ENCODE measurements around the gene TINAGL1. TPM values are rescaled to one million over a fixed set of nuclear protein-coding genes. Genes with fewer than 3 reads are reported as not detected.

Gene TINAGL1
- polyA plus RNA-seq, 2 of the 4 experiments (the other 2 are of a cell fraction) = 0.22 to 0.88 TPM

DNA sequence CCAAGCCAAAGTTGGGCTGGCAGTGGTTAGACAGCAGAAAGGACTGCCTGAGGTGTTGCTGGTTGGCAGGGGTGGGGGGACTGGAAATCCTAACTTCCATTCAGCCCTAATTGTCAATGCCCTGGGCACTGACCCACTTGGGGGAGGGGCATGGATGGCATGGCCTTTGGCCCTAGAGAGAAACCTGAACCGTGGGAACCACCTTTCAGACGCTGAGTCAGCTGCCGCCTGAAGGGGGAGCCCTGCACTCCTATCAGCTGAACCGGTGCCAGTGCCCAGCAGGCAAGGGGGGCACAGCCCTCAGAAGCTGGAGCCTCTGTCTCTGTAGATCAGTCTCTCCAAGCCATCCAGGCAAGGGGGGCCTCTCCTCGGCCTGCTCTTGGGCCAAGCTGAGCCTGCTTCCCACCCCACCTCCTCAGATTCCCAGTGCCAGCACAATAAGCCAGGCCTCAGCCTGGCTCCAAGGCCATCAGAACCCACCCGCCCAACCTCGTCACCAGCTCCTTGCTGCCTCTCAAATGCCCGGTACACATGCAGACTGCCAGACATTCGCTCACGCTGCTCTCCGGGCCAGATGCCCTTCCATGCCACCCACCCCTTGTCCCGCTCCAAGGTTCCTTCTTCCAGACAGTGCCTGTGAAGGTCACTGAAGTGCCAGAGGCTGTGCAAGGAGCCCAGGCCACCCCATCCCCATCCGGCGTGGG lies 11.6 kb downstream of the TINAGL1 start (continued):
- TF ChIP-seq, protein P1, sequence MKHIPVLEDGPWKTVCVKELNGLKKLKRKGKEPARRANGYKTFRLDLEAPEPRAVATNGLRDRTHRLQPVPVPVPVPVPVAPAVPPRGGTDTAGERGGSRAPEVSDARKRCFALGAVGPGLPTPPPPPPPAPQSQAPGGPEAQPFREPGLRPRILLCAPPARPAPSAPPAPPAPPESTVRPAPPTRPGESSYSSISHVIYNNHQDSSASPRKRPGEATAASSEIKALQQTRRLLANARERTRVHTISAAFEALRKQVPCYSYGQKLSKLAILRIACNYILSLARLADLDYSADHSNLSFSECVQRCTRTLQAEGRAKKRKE (CRISPR knock-in tag; IDR thresholded peaks at IDR 0.05; ENCODE audit: low read depth) = no peak
- TF ChIP-seq NPAS2 (CRISPR knock-in tag; IDR thresholded peaks at IDR 0.05; ENCODE audit: borderline replicate concordance) = no peak

- DNase-seq (ENCODE audit: low read depth in 1 of 2, low spot score in 1 of 2) = no peak
- H3K27ac ChIP-seq = peak overlapping the region in 1 of 2 experiments; percentile 76; a peak in 2 of 6 replicates
- H3K4me1 ChIP-seq = peaks cover 28% of the 10 kb centered on the region
- WGBS (ENCODE audit: missing lambda C conversion rate) = 86% methylated on average over 18 of the region's 62 CpGs
- H3K4me3 ChIP-seq = no peak overlapping the region
- no peak overlapping the region for H3K4me2 ChIP-seq
- H3K9me3 ChIP-seq = no peaks in the 10 kb centered on the region
- ChIA-PET CTCF (interaction anchor here (1.1 to 15.8 kb wide), 5 partner anchors 9 to 200 kb away, joined by 3 to 252 read pairs (median 13); partner anchors contain the start of gene TINAGL1), POLR2A (no interaction called here)
- TF ChIP-seq NFE2L2 (conservative IDR thresholded peaks at IDR 0.05; ENCODE audit: low read length) (no peak), KDM5A (IDR thresholded peaks at IDR 0.05) (no peak), PBX3 (IDR thresholded peaks at IDR 0.05) (no peak), HOXB13 (CRISPR knock-in tag; IDR thresholded peaks at IDR 0.05; ENCODE audit: low read depth) (no peak), RAD21 (conservative IDR thresholded peaks at IDR 0.05 in 1 of 2, IDR thresholded peaks at IDR 0.05 in 1 of 2) (no peak)
- TF ChIP-seq, protein P1 (CRISPR knock-in tag; IDR thresholded peaks at IDR 0.05; ENCODE audit: low read depth) = peak; percentile 41; the same call in 1 of the 2 replicates
- TF ChIP-seq, protein P2, sequence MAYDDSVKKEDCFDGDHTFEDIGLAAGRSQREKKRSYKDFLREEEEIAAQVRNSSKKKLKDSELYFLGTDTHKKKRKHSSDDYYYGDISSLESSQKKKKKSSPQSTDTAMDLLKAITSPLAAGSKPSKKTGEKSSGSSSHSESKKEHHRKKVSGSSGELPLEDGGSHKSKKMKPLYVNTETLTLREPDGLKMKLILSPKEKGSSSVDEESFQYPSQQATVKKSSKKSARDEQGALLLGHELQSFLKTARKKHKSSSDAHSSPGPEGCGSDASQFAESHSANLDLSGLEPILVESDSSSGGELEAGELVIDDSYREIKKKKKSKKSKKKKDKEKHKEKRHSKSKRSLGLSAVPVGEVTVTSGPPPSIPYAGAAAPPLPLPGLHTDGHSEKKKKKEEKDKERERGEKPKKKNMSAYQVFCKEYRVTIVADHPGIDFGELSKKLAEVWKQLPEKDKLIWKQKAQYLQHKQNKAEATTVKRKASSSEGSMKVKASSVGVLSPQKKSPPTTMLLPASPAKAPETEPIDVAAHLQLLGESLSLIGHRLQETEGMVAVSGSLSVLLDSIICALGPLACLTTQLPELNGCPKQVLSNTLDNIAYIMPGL (CRISPR knock-in tag; IDR thresholded peaks at IDR 0.05; ENCODE audit: borderline replicate concordance) = no peak
- TF ChIP-seq, protein P3, sequence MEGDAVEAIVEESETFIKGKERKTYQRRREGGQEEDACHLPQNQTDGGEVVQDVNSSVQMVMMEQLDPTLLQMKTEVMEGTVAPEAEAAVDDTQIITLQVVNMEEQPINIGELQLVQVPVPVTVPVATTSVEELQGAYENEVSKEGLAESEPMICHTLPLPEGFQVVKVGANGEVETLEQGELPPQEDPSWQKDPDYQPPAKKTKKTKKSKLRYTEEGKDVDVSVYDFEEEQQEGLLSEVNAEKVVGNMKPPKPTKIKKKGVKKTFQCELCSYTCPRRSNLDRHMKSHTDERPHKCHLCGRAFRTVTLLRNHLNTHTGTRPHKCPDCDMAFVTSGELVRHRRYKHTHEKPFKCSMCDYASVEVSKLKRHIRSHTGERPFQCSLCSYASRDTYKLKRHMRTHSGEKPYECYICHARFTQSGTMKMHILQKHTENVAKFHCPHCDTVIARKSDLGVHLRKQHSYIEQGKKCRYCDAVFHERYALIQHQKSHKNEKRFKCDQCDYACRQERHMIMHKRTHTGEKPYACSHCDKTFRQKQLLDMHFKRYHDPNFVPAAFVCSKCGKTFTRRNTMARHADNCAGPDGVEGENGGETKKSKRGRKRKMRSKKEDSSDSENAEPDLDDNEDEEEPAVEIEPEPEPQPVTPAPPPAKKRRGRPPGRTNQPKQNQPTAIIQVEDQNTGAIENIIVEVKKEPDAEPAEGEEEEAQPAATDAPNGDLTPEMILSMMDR (IDR thresholded peaks at IDR 0.05) = no peak
- no peak for ATAC-seq
- FAIRE-seq = no peak
Observed at GRCh38 chr1:31588751-31589515, 12.6 kb downstream of the TINAGL1 start.

DNA sequence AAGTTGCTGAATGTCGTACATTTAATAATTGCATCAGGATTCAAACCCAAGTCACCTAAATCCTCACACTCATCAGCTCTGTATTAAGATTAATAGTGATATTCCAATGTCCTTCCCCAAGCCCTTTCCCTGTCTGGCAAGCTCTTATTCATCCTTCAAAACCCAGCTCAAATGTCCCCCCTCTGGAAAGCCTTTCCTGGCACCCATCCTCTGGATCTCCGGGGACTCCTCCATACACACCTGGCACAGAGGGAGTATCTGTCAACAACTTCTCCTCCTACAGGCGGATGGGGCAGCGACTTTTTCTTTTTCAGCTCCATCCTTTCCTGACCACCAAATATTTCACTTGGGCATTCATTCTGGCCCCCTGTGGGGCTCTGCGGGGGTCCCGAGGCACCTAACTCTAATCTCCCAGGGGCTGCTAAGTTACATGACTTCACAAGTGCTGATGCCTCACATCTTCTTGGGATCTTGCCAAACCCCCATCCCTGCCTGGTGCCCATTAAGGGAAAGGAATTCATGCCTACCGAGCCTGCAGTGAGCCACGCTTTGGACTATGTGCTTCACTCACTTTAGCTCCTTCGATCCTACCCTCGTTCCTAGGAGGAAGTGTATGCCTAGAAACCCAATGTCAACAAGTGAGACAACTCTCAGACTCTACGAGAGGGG lies 15.2 kb downstream of the TINAGL1 start:
- ChIA-PET CTCF (interaction anchor here (1.0 to 15.8 kb wide), 8 partner anchors 10 to 199 kb away, joined by 3 to 252 read pairs (median 6); partner anchors contain the start of gene TINAGL1), POLR2A (no interaction called here)
- Histone ChIP-seq H3K4me1 (peaks cover 21% of the 10 kb centered on the region), H3K4me3 (no peak overlapping the region), H3K27ac (peak overlapping the region in 1 of 2 experiments; percentile 58; a peak in 3 of 6 replicates), H3K4me2 (peak overlapping the region; percentile 42; the same call in 1 of the 3 replicates), H3K9me3 (no peaks in the 10 kb centered on the region)
- peak in 1 of 2 experiments; percentile 43 for DNase-seq (ENCODE audit: low read depth in 1 of 2, low spot score in 1 of 2)
- ATAC-seq = peak in 1 of 2 experiments; percentile 37; a peak in 2 of 6 replicates
- WGBS (ENCODE audit: missing lambda C conversion rate) = 38% methylated on average over 11 of the region's 11 CpGs
- no peak for FAIRE-seq
- TF ChIP-seq, protein P4, sequence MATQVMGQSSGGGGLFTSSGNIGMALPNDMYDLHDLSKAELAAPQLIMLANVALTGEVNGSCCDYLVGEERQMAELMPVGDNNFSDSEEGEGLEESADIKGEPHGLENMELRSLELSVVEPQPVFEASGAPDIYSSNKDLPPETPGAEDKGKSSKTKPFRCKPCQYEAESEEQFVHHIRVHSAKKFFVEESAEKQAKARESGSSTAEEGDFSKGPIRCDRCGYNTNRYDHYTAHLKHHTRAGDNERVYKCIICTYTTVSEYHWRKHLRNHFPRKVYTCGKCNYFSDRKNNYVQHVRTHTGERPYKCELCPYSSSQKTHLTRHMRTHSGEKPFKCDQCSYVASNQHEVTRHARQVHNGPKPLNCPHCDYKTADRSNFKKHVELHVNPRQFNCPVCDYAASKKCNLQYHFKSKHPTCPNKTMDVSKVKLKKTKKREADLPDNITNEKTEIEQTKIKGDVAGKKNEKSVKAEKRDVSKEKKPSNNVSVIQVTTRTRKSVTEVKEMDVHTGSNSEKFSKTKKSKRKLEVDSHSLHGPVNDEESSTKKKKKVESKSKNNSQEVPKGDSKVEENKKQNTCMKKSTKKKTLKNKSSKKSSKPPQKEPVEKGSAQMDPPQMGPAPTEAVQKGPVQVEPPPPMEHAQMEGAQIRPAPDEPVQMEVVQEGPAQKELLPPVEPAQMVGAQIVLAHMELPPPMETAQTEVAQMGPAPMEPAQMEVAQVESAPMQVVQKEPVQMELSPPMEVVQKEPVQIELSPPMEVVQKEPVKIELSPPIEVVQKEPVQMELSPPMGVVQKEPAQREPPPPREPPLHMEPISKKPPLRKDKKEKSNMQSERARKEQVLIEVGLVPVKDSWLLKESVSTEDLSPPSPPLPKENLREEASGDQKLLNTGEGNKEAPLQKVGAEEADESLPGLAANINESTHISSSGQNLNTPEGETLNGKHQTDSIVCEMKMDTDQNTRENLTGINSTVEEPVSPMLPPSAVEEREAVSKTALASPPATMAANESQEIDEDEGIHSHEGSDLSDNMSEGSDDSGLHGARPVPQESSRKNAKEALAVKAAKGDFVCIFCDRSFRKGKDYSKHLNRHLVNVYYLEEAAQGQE (IDR thresholded peaks at IDR 0.05) = no peak
- TF ChIP-seq TFCP2L1 (CRISPR knock-in tag; IDR thresholded peaks at IDR 0.05) (no peak), CBX2 (IDR thresholded peaks at IDR 0.05; ENCODE audit: borderline replicate concordance, low read depth) (no peak), GATA3 (IDR thresholded peaks at IDR 0.05; ENCODE audit: borderline replicate concordance) (no peak), FOXS1 (CRISPR knock-in tag; IDR thresholded peaks at IDR 0.05) (no peak), RFX5 (IDR thresholded peaks at IDR 0.05) (no peak), NPAS2 (CRISPR knock-in tag; IDR thresholded peaks at IDR 0.05; ENCODE audit: borderline replicate concordance) (no peak)
- TF ChIP-seq, protein P5, sequence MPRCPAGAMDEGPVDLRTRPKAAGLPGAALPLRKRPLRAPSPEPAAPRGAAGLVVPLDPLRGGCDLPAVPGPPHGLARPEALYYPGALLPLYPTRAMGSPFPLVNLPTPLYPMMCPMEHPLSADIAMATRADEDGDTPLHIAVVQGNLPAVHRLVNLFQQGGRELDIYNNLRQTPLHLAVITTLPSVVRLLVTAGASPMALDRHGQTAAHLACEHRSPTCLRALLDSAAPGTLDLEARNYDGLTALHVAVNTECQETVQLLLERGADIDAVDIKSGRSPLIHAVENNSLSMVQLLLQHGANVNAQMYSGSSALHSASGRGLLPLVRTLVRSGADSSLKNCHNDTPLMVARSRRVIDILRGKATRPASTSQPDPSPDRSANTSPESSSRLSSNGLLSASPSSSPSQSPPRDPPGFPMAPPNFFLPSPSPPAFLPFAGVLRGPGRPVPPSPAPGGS (IDR thresholded peaks at IDR 0.05) = no peak
